ENCODE measurements around the gene ARHGAP18.
A peak's percentile ranks its signal among the peaks of the same experiment; 100 is the strongest.

The ARHGAP18 gene

DNA sequence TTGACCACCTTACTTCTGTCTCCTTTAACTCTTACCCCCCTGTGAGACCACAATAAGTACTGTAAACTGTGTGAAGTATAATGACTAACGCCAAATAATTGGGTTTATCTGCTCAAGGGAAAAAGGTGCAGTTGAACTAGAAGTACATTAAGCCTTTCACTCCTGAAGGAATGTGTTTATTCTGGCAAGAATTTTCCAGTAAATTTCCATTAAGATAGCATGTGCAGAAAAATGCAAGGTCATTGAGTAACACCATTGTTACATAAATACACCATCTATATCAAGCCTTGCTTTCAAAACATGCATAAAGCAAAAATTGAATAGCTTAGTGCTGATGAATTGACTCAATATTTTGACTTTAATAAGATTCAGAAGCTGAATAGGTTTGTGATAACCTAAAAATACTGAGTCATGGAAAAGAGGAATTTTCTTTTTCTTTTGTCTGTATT lies 65.4 kb downstream of the ARHGAP18 start:
- no peak for DNase-seq (ENCODE audit: low read depth)

DNA sequence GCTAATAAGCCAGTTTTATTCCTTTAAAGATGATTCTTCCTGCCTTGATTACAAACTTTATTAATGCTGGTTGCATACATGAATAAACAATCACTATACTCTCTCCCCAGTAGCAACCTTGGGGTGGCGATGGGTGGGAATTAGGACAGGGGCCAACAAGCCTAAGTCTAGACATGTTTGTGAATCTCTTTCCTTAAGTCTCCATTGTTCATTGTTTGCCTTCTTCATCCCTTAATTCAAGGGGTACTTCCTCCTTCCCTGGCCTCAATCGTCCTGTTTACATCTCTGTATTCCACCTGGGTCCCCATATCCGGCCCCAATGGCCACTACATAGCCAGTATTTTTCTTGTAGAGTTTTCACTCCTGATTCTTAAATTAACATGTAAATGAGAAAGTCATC lies 66.0 kb downstream of the ARHGAP18 start:
- no peak for DNase-seq (ENCODE audit: low read depth)

DNA sequence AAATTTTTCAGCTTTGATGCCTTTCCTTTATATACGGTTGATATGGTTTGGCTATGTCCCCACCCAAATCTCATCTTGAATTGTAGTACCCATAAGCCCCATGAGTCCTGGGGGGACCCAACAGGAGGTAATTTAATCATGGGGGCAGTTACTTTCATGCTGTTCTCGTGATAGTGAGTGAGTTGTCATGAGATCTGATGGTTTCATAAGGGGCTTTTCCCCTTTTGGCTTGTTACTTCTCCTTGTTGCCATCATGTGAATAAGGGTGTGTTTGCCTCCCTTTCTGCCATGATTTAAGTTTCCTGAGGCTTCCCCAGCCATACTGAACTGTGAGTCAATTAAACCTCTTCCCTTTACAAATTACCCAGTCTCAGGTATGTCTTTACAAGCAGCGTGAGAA lies 66.8 kb downstream of the ARHGAP18 start:
- DNase-seq (ENCODE audit: low read depth) = no peak

DNA sequence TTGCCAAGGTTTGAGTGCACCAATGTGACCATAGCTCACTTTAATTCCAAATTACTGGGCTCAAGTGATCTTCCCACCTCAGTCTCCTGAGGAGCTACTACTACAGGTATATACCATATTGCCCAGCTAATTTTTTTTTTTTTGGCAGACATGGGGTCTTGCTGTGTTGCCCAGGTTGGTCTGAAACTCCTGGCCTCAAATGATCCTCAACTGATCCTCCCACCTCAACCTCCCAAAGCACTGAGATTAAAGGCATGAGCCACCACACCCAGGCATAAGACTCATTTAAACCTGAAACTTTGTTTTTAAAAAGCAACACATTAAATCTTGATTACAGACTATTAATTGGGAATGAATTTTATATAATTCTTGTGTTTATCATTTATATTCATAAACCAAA lies 67.7 kb downstream of the ARHGAP18 start:
- no peak for DNase-seq (ENCODE audit: low read depth)

DNA sequence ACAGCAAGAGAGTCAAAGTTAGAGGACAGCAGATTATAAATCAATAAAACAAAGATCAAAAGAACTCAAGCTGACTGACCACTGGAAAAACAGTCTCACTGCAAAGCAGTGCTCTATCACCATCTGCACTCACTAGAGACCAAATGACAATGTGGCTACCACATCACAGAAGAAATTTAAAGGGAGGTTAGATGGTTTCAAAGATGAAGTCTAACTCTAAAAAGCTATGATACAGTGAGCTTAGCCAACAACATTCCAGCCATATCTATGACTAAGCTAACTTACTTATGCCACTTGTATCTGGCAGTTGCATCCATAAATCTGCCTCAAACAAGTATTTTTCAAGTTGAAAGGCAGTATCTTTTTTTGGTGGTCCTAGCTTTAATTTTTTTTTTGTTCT lies 68.6 kb downstream of the ARHGAP18 start:
- no peak for DNase-seq (ENCODE audit: low read depth)

DNA sequence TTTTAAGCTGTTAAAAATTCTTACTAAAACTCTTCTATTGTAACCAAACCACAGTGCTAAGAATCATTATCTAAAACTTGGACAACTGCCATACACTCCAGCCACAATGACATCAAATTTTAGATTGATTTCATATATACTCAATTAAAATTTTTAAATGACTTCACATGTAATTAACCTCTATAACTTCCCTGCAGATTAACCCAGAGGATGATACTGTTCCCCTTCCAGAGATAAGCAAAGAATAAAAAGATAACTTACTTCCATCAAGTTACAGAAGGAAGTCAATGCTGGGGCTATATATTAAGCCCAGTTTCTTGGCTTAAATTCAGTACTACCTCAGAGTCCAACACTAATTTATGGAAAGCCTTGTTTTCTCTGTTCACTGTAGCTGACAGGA lies 71.3 kb downstream of the ARHGAP18 start:
- DNase-seq (ENCODE audit: low read depth) = no peak

DNA sequence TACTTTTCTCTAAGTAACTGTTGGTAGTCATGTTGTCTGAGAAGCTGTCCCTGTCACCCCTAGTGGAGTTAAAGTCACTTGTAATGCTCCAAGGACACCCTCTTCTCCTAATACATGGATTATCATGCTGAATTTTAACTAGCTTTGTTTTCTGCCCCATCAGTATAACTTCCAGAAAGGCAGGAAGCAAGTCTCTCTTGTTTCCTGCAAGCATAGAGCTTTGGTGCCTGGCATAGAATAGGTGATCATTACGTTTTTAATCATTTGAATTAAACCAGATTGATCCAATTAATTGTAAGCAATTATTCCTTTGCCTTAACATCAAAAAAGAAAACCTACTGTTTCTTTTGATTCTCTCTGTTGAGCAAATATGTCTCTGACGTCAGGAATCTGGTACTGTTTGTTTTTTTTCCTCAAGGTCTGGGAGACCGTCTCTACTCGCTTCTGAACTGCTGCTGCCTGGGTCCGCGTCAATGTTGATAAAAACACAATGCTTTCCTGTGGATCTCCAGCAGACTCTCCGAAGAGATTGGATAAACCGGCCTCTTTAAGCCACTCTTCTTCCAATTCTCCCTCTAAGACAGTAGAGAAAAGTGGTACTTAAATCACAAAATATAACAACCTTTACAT lies 71.8 kb downstream of the ARHGAP18 start:
- no peak for DNase-seq (ENCODE audit: low read depth)

DNA sequence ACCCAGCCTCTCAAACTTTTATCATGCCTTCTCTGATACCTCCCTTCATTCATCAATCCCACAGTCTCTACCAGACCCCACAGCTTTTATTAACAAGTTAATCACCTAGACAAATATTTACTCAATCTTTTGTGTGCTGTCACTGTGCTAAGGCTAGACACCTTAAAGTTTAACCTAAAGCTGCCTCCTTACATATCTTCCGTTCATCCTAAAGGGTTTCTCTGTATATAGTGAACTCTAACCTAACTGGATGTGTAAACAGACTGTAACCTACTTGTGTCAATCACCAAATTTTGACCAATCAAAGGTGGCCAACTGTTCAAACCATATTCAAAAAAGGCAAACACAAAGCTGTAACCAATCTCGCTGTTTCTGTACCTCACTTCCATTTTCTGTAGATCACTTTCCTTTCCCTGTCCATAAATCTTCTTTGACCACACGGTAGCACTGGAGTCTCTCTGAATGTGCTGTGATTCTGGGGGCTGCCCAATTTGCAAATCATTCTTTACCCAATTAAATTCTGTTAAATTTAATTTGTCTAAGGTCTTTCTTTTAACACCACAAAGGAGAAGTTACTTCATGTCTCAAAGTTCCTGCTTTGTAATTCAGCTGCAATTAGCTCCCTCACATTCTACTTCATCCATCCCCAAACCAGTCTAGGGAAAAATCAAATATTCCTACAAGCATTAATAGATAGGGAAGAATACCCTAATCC lies 72.5 kb downstream of the ARHGAP18 start:
- DNase-seq (ENCODE audit: low read depth) = no peak

DNA sequence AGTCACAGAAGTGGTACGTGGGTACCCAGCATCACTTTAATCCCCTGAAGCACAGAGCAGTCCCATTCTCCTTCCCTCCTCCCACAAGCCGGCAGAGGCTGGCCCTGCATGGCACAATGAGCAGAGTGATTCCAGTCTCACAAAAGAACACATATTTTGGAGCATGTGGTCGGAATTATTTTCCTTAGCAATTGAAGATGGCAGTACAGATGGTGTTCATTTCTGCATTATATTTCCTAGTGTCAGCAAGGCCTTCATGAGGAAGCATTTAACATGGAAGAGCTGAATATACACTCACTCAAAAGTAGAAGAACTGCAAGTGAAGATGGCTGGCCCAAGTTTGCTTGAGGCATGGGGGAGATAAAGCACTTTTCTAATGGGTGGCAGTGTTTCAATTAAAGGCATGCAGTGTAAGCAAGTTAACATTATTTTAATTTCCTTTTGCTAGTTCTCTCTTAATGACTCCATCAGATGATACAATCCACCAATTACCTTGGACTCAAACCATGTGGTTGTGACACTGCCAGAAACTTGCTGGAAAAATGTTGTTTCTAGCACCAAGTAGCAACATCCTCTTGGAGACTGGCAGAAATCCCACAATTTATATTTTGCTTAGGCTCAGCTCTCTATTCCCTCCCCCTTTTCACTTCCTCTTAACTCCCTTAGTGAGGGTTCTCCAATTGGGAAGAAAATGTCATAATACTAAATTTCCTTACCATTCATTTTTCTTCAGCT lies 74.4 kb downstream of the ARHGAP18 start:
- DNase-seq (ENCODE audit: low read depth) = no peak

DNA sequence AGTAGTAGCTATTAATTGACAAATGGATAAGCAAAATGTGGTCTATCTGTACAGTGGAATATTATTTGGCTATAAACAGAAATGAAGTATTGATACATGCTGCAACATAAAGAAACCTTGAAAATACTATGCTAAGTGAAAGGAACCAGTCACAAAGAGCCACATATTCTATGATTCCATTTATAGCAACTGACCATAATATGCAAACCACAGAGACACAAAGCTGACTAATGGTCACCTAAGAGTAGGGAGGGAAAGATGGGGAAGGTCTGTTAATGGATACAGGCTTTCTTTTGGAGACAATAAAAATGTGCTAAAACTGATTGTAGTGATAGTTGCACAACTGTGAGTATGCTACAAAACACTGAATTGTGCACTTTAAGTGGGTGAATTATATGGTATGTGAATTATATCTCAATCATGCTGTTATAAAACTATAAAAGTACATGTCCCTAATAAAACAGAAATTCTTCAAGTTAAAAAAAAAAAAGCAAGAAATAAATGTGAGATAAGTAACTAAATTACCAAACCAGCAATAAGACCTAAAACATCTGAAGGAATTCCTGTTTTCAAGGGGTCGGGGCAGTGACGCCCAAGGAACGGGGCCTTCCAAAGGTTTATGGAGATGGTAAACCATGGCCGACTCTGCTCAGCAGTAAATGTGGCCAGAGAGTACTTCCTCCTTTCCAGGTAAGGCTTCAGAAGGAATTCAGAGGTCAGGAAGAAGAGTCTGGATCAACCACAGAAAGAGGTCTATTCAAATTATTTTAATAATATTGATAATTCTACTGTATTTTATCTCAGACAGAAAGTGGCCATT lies 75.4 kb downstream of the ARHGAP18 start:
- no peak for DNase-seq (ENCODE audit: low read depth)

DNA sequence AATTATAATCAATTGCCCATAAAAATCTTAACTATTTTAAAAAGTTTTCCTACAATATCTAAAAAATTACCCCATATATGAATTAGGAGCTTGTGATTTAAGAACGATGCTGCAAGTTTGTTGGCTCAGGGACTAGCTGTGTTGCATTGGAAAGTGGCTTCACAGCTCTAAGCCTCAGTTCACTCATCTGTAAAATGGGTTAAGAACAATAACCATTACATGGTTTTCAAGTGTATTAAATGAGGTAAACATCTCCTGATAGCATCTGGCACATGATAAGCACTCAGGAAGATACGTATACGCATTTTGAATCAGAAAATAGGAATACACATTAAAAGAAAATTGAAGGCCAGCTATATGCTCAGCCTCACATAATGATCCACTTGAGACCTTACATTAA lies 76.4 kb downstream of the ARHGAP18 start:
- no peak for DNase-seq (ENCODE audit: low read depth)

DNA sequence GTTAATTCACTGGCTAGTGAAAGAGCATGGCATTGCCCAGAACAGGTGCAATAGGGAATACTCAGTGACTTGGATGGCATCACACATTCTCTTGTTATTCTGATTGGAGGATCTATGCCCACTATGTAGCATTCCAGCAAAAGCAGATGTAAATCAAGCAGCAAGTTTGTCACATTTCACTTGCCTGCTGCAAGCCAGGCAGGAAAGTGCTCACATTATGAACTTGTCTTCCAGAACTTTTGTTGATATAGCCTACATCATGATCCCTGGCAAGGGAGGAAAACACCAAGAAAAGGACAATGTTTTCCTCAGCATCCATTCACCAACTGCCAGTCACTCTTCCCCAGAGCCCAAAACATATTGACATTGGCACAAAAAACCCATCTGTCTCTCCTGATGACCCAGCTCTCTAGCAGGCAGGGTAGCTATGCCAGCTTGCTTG lies 77.8 kb downstream of the ARHGAP18 start:
- DNase-seq (ENCODE audit: low read depth) = no peak

DNA sequence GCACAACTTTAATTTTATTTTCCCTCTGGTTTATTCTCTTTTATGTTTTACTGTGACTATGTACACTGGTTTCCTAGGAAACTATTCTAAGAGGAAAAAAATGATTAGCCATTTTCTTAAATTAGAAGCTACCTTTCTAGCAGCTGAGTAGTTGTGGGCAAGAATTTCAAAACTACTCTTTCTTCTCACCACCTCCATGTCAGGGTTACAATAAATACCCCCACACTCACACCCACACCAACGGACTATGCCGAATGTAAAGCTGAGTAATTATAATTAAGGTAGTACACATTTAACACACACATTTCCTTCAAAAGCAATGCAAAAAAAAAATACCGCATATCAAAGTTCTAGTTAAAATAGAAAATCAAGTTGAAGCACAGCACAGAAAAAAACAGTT lies 78.9 kb downstream of the ARHGAP18 start:
- DNase-seq (ENCODE audit: low read depth) = no peak

DNA sequence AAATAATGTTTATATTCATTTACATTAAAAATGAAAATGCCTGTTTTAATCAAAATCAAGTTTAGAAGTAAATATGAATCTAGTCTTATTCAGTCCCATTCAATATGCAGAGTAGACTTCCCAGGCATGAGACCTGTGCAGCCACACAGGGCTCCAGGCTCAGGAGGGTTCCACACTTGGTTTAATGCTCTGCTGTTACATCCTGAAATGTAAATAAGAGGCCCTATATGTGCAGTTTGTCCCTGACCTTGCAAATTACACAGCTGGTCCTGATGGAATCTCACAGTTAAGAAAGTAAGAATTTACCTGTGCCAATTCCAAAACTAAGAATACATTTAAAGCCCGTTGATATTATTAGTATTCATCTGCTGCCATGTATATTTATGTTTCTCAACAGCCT lies 79.4 kb downstream of the ARHGAP18 start:
- DNase-seq (ENCODE audit: low read depth) = no peak

DNA sequence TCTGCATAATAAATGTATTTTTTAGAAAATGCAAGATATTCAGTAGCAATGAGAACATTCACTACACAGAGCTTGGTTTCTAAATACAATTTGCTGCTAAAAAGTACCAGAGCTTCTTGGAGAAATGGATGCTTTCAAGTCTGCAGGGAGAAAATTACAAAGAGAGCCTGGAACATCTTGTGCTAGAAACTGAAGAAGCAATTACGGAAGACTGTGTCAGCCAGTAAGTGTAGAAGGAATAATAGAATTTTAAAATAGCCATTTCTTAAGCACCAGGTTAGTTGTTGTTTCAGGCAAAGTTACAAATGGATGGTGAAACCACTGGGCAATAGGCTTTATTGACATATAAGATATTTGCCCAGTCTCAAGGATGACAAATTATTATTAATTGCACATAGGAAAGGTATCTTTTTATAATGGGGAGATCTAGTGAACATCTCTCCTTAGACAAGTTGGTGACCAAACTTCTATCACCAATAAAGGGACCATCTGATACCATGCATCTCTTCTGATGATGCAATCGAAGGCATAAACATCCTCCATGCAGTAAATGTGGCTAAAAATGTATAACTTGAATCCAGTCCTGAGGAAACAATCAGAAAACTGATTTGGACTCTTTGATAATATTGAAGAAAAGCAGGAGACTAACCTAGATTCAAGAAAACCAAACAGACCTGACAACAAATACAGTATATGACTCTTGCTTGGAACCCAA lies 81.7 kb downstream of the ARHGAP18 start:
- no peak for DNase-seq (ENCODE audit: low read depth)

DNA sequence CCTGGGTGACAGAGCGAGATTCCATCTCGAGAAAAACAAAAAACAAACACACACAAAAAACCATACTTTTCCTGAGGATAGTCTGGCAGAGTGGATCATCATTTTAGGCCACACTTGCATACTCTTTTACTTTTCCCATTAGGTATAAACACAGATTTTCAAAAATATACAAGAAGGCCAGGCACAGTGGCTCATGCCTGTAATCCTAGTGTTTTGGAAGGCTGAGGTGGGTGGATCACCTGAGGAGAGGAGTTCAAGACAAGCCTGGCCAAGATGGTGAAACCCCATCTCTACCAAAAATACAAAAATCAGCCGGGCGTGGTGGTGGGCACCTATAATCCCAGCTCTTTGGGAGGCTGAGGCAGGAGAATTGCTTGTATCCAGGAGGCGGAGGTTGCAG lies 85.5 kb downstream of the ARHGAP18 start:
- no peak for DNase-seq (ENCODE audit: low read depth)

DNA sequence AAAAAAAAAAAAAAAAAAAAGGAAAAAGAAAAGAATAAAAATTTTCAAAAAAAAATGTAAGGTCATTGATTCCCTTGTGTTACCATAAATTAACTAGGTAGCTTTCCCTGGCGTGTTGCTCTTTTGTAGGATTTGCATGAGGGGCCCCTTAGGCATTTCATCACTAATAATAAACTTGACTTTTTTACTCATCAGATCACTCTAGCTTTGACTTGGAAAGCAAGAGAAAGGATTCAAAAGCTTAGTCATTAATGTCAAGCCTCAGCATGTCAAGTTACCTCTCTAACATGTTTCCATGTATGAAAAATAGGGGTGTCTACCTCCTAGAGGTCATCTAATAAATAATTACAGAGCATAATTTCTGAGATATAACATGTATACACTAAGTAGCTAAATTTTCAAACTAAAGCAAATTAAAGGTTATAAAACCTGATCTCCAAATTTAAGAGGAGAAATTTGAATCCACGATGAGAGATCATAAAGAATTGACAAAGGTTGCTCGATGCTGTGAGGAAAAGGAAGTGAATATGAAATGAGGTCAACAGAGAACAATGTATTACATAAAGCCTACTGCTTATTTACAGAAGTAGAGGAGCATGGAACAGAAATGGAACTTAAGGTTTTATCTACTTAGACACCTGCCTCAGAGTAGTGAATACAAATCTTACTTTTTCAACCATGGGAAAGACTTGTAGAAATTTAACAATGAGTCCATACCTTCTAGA lies 86.8 kb downstream of the ARHGAP18 start:
- DNase-seq (ENCODE audit: low read depth) = no peak

DNA sequence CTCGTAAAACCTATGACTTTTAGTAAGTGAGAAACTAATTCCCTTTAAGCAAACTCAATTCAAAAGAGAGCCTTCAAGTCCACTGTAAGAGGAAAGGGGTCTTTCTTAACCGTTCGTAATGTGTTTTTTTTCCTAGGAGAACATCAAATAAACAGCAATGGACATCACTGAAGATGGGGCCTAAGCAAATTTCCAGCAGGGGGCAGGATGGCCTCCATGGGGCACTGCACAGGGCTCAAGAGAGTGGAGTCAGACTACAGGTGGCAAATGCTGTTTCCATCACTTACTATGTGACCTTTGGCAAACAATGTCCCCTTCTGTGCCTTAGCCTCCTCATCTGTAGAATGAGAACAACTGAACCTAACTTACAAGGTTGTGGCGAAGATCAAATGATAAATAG lies 88.7 kb downstream of the ARHGAP18 start:
- peak; percentile 11 for DNase-seq (ENCODE audit: low read depth)

DNA sequence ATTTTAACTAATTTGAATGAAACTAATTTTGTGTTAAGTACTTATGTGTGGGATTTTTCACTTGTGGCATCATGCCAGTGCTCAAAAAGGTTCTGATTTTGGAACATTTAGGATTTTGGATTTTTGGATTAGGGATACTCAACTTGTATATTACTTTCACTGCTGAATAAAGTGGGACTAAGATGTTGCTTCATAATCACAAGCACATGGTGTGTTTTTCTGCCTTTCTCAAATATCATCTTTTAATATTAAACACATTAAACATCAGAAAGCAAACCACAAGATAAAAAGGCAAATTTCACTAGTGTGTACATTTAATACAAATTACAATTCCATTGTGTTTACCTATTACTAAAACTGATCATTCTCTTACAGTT lies 89.8 kb downstream of the ARHGAP18 start:
- no peak for DNase-seq (ENCODE audit: low read depth)

DNA sequence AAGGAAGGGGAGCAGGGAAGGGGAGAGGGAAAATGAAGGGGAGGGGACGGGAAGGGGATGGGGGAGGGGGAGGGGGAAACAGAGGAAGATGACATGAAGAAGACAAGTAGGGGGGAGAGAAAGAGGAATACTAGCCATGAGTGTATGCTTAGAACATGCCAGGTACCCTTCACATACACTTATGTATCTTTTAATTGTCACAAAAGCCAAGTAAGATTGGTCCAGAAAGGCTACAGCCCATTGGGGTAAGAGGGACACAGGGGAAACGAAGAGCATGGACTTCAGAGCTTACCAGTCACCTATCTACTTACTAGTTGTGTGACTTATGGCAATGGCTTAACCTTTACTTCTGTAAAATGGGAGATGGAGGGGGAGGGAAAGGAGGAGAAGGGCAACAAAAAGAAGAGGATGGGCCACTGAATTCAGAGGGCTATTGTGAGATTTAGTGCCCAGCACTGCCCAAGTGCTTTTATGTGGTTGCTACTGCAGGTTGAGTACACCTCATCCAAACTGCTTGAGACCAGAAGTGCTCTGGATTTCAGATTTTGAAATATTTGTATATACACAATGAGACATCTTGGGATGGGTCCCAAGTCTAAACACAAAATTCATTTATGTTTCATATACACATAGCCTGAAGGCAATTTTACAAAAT lies 90.3 kb downstream of the ARHGAP18 start:
- DNase-seq (ENCODE audit: low read depth) = no peak

DNA sequence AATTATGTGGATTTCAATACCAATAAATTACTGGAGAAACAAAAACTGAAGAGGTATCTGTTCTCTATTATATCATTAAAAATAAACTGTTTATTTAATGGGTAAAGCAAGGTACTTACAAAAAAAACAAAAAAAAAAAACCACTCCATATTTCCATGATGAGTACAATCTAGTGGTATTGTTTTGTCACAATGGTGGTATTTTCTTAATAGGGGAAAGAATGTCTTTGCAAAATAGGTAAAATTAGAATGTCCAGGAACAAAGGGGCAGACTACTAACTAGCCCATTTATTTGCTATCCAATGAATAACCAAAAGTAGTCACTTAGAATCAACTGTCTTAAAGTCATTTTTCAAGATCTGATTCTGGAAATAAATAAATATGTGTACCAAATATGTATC lies 92.0 kb downstream of the ARHGAP18 start:
- DNase-seq (ENCODE audit: low read depth) = no peak

Measured in stimulated activated CD8-positive, alpha-beta memory T cell treated with anti-CD3 and anti-CD28 coated beads, Interleukin-15, amount 100 ng/mL, for 1 hour (primary cell).